Tibial nerve (tissue), 4 donors: ENCODE data around the gene INPP5A. TPM values are rescaled to one million over a fixed set of nuclear protein-coding genes. Genes with fewer than 3 reads are reported as not detected.

Experiments used
- DNase-seq, 2 donors: peaks; one replicate each; pipeline ENCODE4 v3.0.0-alpha.2; 2019; ENCODE audit warnings: low spot score in 2 of 2
- H3K27ac ChIP-seq, 4 donors: fragments of 200-600 bp; sonication (generic) in 3 of 4; one replicate each; pipeline ENCODE4 v1.5.1; 2017 to 2019; ENCODE audit warnings: mild to moderate bottlenecking in 1 of 4
- H3K27me3 ChIP-seq, 2 donors: fragments of 200-600 bp; sonication (generic) in 1 of 2; one replicate each; pipeline versions ENCODE4 v1.5.1 to v1.6.0; 2017 to 2019
- H3K36me3 ChIP-seq, 3 donors: fragments of 200-600 bp; sonication (generic); one replicate each; pipeline ENCODE4 v1.5.1; 2018 to 2019
- H3K4me1 ChIP-seq, 4 donors: fragments of 200-600 bp; sonication (generic) in 3 of 4; one replicate each; pipeline ENCODE4 v1.5.1; 2017 to 2019
- H3K4me3 ChIP-seq, 4 donors: fragments of 200-600 bp; sonication (generic) in 3 of 4; one replicate each; pipeline ENCODE4 v1.5.1; 2017 to 2019; ENCODE audit warnings: mild to moderate bottlenecking in 1 of 4, moderate library complexity in 1 of 4
- H3K9me3 ChIP-seq, 4 donors: fragments of 200-600 bp; sonication (generic) in 3 of 4; one replicate each; pipeline ENCODE4 v1.5.1; 2017 to 2019
- EP300 ChIP-seq, 2 donors: sonication (generic); formaldehyde crosslinking; IDR thresholded peaks; one replicate each; pipeline ENCODE4 v1.6.1; 2017; ENCODE audit warnings: antibody characterized with exemption in 2 of 2, mild to moderate bottlenecking in 1 of 2
- POLR2A ChIP-seq, 2 donors: fragments of 450-650 bp; IDR thresholded peaks; one replicate each; pipeline ENCODE4 v1.6.1; 2017; ENCODE audit warnings: antibody characterized with exemption in 2 of 2, mild to moderate bottlenecking in 2 of 2, moderate library complexity in 2 of 2
- WGBS, 2 donors: methylation state at CpG; one replicate each; pipeline ENCODE4 v1.1.5; 2018; 5-methylcytosine and 5-hydroxymethylcytosine counted together
- total RNA-seq, 4 donors: library from RNA; depleted of rRNA; stranded (reverse); fragments of >200 nt; gene quantifications; one replicate each; pipeline ENCODE4 v1.1.0, GENCODE V29; 2016
- TF ChIP-seq, protein P1 (sequence below), 5 experiments: fragments of 200-600 bp in 3 of 5; fragments of 450-650 bp in 2 of 5; sonication (generic) in 3 of 5; IDR thresholded peaks; one replicate each; pipeline ENCODE4 v1.5.1; 2016 to 2019; ENCODE audit warnings: antibody characterized with exemption in 5 of 5, mild to moderate bottlenecking in 3 of 5, moderate library complexity in 2 of 5

INPP5A gene
- total RNA-seq, 4 donors from 2014 or later, result 73.8 to 101 (median 86.2) TPM

DNA sequence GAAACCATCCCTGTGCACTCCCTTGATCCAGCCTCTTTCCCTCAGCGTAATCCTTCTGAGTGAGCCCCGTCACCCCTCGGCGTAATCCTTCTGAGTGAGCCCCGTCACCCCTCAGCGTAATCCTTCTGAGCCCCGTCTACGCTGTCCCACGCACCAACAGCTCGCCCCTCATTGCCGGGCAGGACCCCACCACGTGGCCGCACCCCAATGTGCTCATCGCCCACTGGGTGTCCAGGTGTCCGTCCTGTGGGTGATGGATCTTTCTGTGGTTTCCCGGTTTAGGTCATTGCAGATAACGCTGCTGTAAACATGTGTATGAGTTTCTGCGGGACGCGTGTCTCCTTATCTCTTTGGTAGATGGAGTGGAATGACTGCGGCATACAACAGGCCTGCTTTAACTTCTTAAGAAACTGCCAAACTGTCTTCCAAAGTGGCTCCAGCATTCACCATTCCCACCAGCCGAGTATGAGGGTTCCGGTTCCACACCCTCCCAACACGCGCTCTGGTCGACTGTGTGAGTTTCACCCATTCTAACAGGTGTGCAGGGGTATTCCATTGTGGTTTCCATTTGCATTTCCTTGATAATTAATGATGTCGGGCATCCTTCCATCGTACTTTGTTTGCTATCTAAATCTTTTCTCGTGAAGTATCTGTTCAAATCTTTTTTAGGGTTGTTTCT, 290.4 kb downstream of the INPP5A start:
- TF ChIP-seq, protein P1, sequence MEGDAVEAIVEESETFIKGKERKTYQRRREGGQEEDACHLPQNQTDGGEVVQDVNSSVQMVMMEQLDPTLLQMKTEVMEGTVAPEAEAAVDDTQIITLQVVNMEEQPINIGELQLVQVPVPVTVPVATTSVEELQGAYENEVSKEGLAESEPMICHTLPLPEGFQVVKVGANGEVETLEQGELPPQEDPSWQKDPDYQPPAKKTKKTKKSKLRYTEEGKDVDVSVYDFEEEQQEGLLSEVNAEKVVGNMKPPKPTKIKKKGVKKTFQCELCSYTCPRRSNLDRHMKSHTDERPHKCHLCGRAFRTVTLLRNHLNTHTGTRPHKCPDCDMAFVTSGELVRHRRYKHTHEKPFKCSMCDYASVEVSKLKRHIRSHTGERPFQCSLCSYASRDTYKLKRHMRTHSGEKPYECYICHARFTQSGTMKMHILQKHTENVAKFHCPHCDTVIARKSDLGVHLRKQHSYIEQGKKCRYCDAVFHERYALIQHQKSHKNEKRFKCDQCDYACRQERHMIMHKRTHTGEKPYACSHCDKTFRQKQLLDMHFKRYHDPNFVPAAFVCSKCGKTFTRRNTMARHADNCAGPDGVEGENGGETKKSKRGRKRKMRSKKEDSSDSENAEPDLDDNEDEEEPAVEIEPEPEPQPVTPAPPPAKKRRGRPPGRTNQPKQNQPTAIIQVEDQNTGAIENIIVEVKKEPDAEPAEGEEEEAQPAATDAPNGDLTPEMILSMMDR (IDR thresholded peaks at IDR 0.05), result no peak
- TF ChIP-seq EP300 (IDR thresholded peaks at IDR 0.05), result no peak
- no peak for TF ChIP-seq POLR2A (IDR thresholded peaks at IDR 0.05)

DNA sequence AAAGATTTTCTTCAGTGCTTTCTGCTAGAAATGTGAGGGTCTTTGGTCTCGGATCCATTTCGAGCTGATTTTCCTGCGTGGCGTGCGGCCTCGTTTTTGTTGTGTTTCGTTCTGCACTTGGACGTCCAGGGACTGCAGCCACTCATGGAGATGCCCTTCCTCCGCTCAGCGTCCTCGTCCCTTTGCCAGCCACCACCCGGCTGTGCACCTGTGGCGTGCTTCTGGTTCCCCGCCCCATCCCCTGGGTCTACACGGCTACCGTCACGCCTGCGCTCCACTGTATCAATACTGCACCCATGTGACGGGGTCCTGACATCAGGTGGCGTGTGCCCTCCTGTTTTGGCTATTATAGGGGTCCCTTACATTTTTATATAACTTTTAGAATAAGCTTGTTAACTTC, 291.1 kb downstream of the INPP5A start:
- 87 to 88% methylated on average over 20 of the region's 20 CpGs for WGBS, 2 donors
- Histone ChIP-seq H3K27ac (no peak overlapping the region), H3K36me3 (no peaks in the 10 kb centered on the region), H3K4me3 (no peak overlapping the region), H3K9me3 (no peaks in the 10 kb centered on the region), H3K4me1 (no peaks in the 10 kb centered on the region), H3K27me3 (peaks cover 0 to 34% of the 10 kb centered on the region in 2 donors)
- TF ChIP-seq POLR2A (IDR thresholded peaks at IDR 0.05) (no peak), EP300 (IDR thresholded peaks at IDR 0.05) (no peak)
- TF ChIP-seq, protein P1 (IDR thresholded peaks at IDR 0.05), result no peak
- DNase-seq, result no peak

More for the DNA sequence above, 290.4 kb downstream of the INPP5A start:
- peaks cover 0 to 27% of the 10 kb centered on the region in 2 donors for H3K27me3 ChIP-seq
- no peak for DNase-seq
- H3K27ac ChIP-seq, result no peak overlapping the region
- no peaks in the 10 kb centered on the region for H3K9me3 ChIP-seq
- H3K4me1 ChIP-seq, result no peaks in the 10 kb centered on the region
- H3K4me3 ChIP-seq, result no peak overlapping the region
- H3K36me3 ChIP-seq, result no peaks in the 10 kb centered on the region
- 91 to 92% methylated on average over 29 of the region's 29 CpGs for WGBS, 2 donors

DNA sequence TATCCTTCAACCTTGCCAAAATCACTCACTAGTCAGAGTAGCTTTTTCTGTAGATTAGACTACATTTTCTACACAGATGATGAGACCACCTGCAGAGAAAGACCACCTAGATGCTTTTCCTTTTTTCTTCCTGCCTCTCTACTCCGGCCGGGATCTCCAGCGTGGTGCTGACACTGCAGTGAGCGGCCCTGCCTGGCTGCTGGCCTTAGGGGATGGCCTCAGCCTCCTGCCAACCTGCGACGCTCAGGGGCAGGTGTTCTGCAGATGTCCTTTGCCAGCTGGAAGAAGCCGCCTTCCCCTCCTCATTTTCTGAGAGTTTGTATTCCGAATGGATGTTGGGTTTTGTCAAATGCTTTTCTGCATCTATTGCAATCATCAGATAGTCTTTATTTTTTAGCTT, 291.8 kb downstream of the INPP5A start:
- H3K4me3 ChIP-seq, result no peak overlapping the region
- H3K27ac ChIP-seq, result no peak overlapping the region
- H3K36me3 ChIP-seq, result no peaks in the 10 kb centered on the region
- peaks cover 0 to 40% of the 10 kb centered on the region in 2 donors for H3K27me3 ChIP-seq
- 67 to 68% methylated on average over 8 of the region's 8 CpGs for WGBS, 2 donors
- no peak for DNase-seq
- H3K4me1 ChIP-seq, result no peaks in the 10 kb centered on the region
- TF ChIP-seq POLR2A (IDR thresholded peaks at IDR 0.05) (no peak), EP300 (IDR thresholded peaks at IDR 0.05) (no peak)
- TF ChIP-seq, protein P1 (IDR thresholded peaks at IDR 0.05), result no peak
- H3K9me3 ChIP-seq, result no peaks in the 10 kb centered on the region

DNA sequence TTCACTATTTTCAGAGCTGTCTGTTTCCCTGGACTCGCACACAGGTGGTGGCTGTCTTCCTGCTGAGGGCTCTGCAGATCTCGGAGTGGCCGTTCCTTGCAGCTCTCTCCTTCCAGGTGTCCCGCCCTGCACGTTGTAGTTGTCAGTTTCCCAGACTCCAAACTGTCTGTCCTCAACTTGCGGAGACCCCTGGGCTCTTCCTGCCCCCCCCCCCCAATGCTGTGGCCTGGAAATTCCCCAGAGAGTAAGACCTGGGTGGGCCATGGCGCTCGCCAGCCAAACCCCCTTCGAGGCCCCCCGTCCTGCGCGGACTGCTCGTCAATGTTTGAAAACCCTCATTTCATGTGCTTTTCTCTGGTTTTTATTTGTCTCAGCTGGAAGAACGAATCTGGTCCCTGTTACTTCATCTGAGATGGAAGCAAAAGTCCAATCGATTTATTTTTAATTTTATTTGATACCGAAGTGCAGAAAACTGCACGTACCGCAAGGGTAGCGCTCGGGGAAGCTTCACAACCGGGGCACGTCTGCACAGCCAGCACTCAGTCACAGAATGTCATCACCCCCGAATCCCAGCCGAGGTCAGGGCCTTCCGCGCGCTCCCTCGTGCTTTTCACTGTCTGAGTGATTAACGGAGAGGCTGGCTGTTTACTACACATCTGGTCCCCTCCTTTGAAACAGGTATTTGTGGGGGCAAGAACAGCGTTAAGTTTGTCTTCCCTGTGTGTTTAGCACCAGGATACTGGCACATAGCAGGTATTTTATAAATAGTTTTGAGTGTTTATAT, 294.8 kb downstream of the INPP5A start:
- DNase-seq, result no peak
- Histone ChIP-seq H3K36me3 (no peaks in the 10 kb centered on the region), H3K9me3 (no peaks in the 10 kb centered on the region), H3K27ac (no peak overlapping the region), H3K4me3 (no peak overlapping the region), H3K4me1 (peaks cover 0 to 6% (median 4%) of the 10 kb centered on the region in 4 donors), H3K27me3 (peaks cover 0 to 63% of the 10 kb centered on the region in 2 donors)
- WGBS, 2 donors, result 48 to 52% methylated on average over 30 of the region's 30 CpGs
- TF ChIP-seq, protein P1 (IDR thresholded peaks at IDR 0.05), result no peak
- TF ChIP-seq POLR2A (IDR thresholded peaks at IDR 0.05), result no peak
- TF ChIP-seq EP300 (IDR thresholded peaks at IDR 0.05), result no peak

Other genes starting within 250 kb of the INPP5A start
- gene STK32C, start 229.8 kb upstream of the INPP5A start, total RNA-seq, result 10 to 100 TPM in 3 of 4 donors, 1 to 10 TPM in 1; 9.4 to 18.1 (median 16.2) TPM
- 10 to 100 TPM; 10.1 to 21.6 (median 17.9) TPM for gene LRRC27, start 205.6 kb upstream of the INPP5A start, total RNA-seq
- gene PWWP2B, start 140.6 kb upstream of the INPP5A start, total RNA-seq, result 10 to 100 TPM; 12.6 to 23.7 (median 15.1) TPM
- gene NKX6-2, start 248.4 kb downstream of the INPP5A start, total RNA-seq, result 10 to 100 TPM in 1 of 4 donors, 1 to 10 TPM in 2, under 1 TPM in 1; 0.20 to 10.3 (median 2.5) TPM